HFFc6 (cell line): ENCODE data around the gene OSBPL10. TPM values are rescaled to one million over a fixed set of nuclear protein-coding genes. Genes with fewer than 3 reads are reported as not detected.

Source experiments
- DNase-seq: peaks from one replicate; pipeline ENCODE4 v3.0.0-alpha.2; 2018
- H3K27ac Mint-ChIP-seq: 2 replicates; pipeline ENCODE4 v1.8.0; 2020; ENCODE audit warnings: mild to moderate bottlenecking, mixed read lengths
- H3K27me3 Mint-ChIP-seq: 2 replicates; pipeline ENCODE4 v1.8.0; 2021; ENCODE audit warnings: mild to moderate bottlenecking, moderate library complexity, mixed read lengths; ENCODE audit not compliant: insufficient read depth
- H3K36me3 Mint-ChIP-seq: 2 replicates; pipeline ENCODE4 v1.8.0; 2021; ENCODE audit warnings: low read depth, mixed read lengths
- H3K4me1 Mint-ChIP-seq: 2 replicates; pipeline ENCODE4 v1.8.0; 2020; ENCODE audit warnings: low read depth, mixed read lengths
- H3K4me3 Mint-ChIP-seq: 2 replicates; pipeline ENCODE4 v1.8.0; 2020; ENCODE audit warnings: mild to moderate bottlenecking, moderate library complexity, mixed read lengths
- H3K9me3 Mint-ChIP-seq: 2 replicates; pipeline ENCODE4 v1.8.0; 2020; ENCODE audit warnings: mild to moderate bottlenecking, mixed read lengths
- CTCF ChIP-seq: fragments of 200-600 bp; sonication (generic); IDR thresholded peaks from 2 replicates; pipeline ENCODE4 v1.5.0; 2021; ENCODE audit warnings: antibody characterized with exemption, mild to moderate bottlenecking
- total RNA-seq, 6 experiments: library from RNA; stranded (reverse); fragmentation: NEBNext Ultra II Directional; extraction: Animal tissue kit (Norgen Biotek cat#: 25700); gene quantifications; 2 replicates in 1 of 6; 3 replicates in 5 of 6; pipeline ENCODE4 v1.2.3, GENCODE V29; 2021

OSBPL10 gene
- total RNA-seq, 6 experiments from 2014 or later, result 7.3 to 8.9 (median 8.6) TPM

- H3K4me3 Mint-ChIP-seq, result no peak overlapping the region
- no peak for TF ChIP-seq CTCF
- no peaks in the 10 kb centered on the region; the same call in 1 of the 2 replicates for H3K36me3 Mint-ChIP-seq
- peaks cover 14% of the 10 kb centered on the region for H3K4me1 Mint-ChIP-seq
- no peak overlapping the region for H3K27ac Mint-ChIP-seq
- DNase-seq, result no peak
- H3K27me3 Mint-ChIP-seq, result peaks cover 7% of the 10 kb centered on the region
- no peaks in the 10 kb centered on the region for H3K9me3 Mint-ChIP-seq
Measured at GRCh38 chr3:31892916-31893573, 88.0 kb downstream of the OSBPL10 start.

- H3K4me1 Mint-ChIP-seq, result peaks cover 14% of the 10 kb centered on the region
- no peak overlapping the region for H3K4me3 Mint-ChIP-seq
- no peak for TF ChIP-seq CTCF
- H3K36me3 Mint-ChIP-seq, result no peaks in the 10 kb centered on the region; the same call in 1 of the 2 replicates
- H3K9me3 Mint-ChIP-seq, result no peaks in the 10 kb centered on the region
- H3K27me3 Mint-ChIP-seq, result peaks cover 7% of the 10 kb centered on the region
- no peak overlapping the region for H3K27ac Mint-ChIP-seq
- no peak for DNase-seq
Measured at GRCh38 chr3:31892500-31892899, 88.6 kb downstream of the OSBPL10 start.

GRCh38 chr3:31891876-31892455 lies 89.1 kb downstream of the OSBPL10 start:
- H3K27me3 Mint-ChIP-seq, result peaks cover 7% of the 10 kb centered on the region
- no peak overlapping the region for H3K4me3 Mint-ChIP-seq
- H3K9me3 Mint-ChIP-seq, result no peaks in the 10 kb centered on the region
- H3K36me3 Mint-ChIP-seq, result no peaks in the 10 kb centered on the region; the same call in 1 of the 2 replicates
- DNase-seq, result no peak
- TF ChIP-seq CTCF, result no peak
- peaks cover 14% of the 10 kb centered on the region for H3K4me1 Mint-ChIP-seq
- no peak overlapping the region for H3K27ac Mint-ChIP-seq

GRCh38 chr3:31890742-31891469 lies 90.2 kb downstream of the OSBPL10 start:
- DNase-seq, result no peak
- peaks cover 7% of the 10 kb centered on the region for H3K27me3 Mint-ChIP-seq
- no peaks in the 10 kb centered on the region; the same call in 1 of the 2 replicates for H3K36me3 Mint-ChIP-seq
- no peak for TF ChIP-seq CTCF
- peaks cover 14% of the 10 kb centered on the region for H3K4me1 Mint-ChIP-seq
- H3K9me3 Mint-ChIP-seq, result no peaks in the 10 kb centered on the region
- no peak overlapping the region for H3K27ac Mint-ChIP-seq
- no peak overlapping the region for H3K4me3 Mint-ChIP-seq

DNA sequence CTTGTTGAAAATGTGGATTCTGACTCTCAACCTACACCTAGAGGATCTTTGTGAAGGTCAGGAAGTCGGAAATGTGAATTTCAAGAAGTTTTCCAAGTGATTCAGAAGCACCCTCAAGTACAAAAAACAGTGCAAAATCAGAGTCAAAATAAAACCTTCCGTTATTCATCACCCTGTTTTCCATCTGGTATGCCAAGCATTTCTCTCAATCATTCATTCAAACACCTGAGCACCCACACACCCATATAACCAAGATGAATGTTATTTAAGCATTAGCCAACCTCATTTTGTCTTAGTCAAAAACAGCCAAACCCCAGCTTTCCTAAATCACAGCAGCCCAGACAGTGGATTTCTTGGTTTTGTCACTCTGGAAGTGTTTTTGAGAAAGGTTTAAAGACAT lies 91.1 kb downstream of the OSBPL10 start:
- DNase-seq, result no peak
- H3K36me3 Mint-ChIP-seq, result no peaks in the 10 kb centered on the region; the same call in 1 of the 2 replicates
- 0 out of 2 replicates have a peak, but pooled peaks cover 6% of the 10 kb centered on the region for H3K4me1 Mint-ChIP-seq
- no peaks in the 10 kb centered on the region for H3K9me3 Mint-ChIP-seq
- H3K4me3 Mint-ChIP-seq, result no peak overlapping the region
- H3K27ac Mint-ChIP-seq, result no peak overlapping the region
- peaks cover 7% of the 10 kb centered on the region for H3K27me3 Mint-ChIP-seq
- no peak for TF ChIP-seq CTCF
